Activated naive CD8-positive, alpha-beta T cell treated with anti-CD3 and anti-CD28 coated beads, Interleukin-2, amount 50 U/mL, for 24 hours (primary cell): ENCODE results near the gene BICRA.
"Not testable (repeated sequence)": the region's sequence is repeated elsewhere in the genome, so short reads cannot be mapped to it uniquely, and the experiment has no call there.

ENCODE experiments used
- ATAC-seq: fragments of 150-1000 bp; cut with Tn5 transposase; one replicate; pipeline ENCODE4 v1.10.0; 2021
- DNase-seq: peaks from one replicate; pipeline ENCODE4 v3.0.0; 2021
- H3K27ac Mint-ChIP-seq: one replicate; pipeline ENCODE4 v1.8.0; 2021; ENCODE audit warnings: mild to moderate bottlenecking, mixed read lengths
- H3K27me3 Mint-ChIP-seq: one replicate; pipeline ENCODE4 v1.8.0; 2021; ENCODE audit warnings: mixed read lengths
- H3K36me3 Mint-ChIP-seq: one replicate; pipeline ENCODE4 v1.8.0; 2021; ENCODE audit warnings: low read depth, mixed read lengths
- H3K4me1 Mint-ChIP-seq: one replicate; pipeline ENCODE4 v1.8.0; 2021; ENCODE audit warnings: mixed read lengths
- H3K4me3 Mint-ChIP-seq: one replicate; pipeline ENCODE4 v1.8.0; 2021; ENCODE audit warnings: mild to moderate bottlenecking, moderate library complexity, mixed read lengths
- H3K9me3 Mint-ChIP-seq: one replicate; pipeline ENCODE4 v1.8.0; 2021; ENCODE audit warnings: mixed read lengths

BICRA gene

GRCh38 chr19:47657719-47658118 is 48.8 kb downstream of the BICRA start:
- Mint-ChIP-seq H3K4me3 (no peak overlapping the region), H3K27me3 (no peaks in the 10 kb centered on the region), H3K36me3 (peaks cover 5% of the 10 kb centered on the region), H3K9me3 (no peaks in the 10 kb centered on the region), H3K4me1 (no peaks in the 10 kb centered on the region), H3K27ac (no peak overlapping the region)
- ATAC-seq (no peak), DNase-seq (no peak)

- Mint-ChIP-seq H3K36me3 (peaks cover 1% of the 10 kb centered on the region), H3K27ac (no peak overlapping the region), H3K9me3 (no peaks in the 10 kb centered on the region), H3K4me3 (no peak overlapping the region), H3K27me3 (no peaks in the 10 kb centered on the region), H3K4me1 (peaks cover 1% of the 10 kb centered on the region)
- ATAC-seq = no peak
- DNase-seq = no peak
Measured at GRCh38 chr19:47658431-47659348, 49.8 kb downstream of the BICRA start.

GRCh38 chr19:47660435-47660832 is 51.5 kb downstream of the BICRA start:
- ATAC-seq = no peak
- peaks cover 1% of the 10 kb centered on the region for H3K36me3 Mint-ChIP-seq
- no peaks in the 10 kb centered on the region for H3K27me3 Mint-ChIP-seq
- DNase-seq = no peak
- no peak overlapping the region for H3K27ac Mint-ChIP-seq
- no peaks in the 10 kb centered on the region for H3K9me3 Mint-ChIP-seq
- H3K4me1 Mint-ChIP-seq = peaks cover 4% of the 10 kb centered on the region
- no peak overlapping the region for H3K4me3 Mint-ChIP-seq

GRCh38 chr19:47661161-47661560 is 52.2 kb downstream of the BICRA start:
- H3K27me3 Mint-ChIP-seq = no peaks in the 10 kb centered on the region
- DNase-seq (no peak), ATAC-seq (no peak)
- no peak overlapping the region for H3K4me3 Mint-ChIP-seq
- H3K9me3 Mint-ChIP-seq = no peaks in the 10 kb centered on the region
- peaks cover 4% of the 10 kb centered on the region for H3K4me1 Mint-ChIP-seq
- H3K36me3 Mint-ChIP-seq = peaks cover 1% of the 10 kb centered on the region
- no peak overlapping the region for H3K27ac Mint-ChIP-seq

- DNase-seq = no peak
- H3K27me3 Mint-ChIP-seq = no peaks in the 10 kb centered on the region
- H3K27ac Mint-ChIP-seq = no peak overlapping the region
- no peaks in the 10 kb centered on the region for H3K9me3 Mint-ChIP-seq
- peaks cover 1% of the 10 kb centered on the region for H3K36me3 Mint-ChIP-seq
- H3K4me3 Mint-ChIP-seq = no peak overlapping the region
- no peak for ATAC-seq
- peaks cover 4% of the 10 kb centered on the region for H3K4me1 Mint-ChIP-seq
Measured at GRCh38 chr19:47661611-47662010, 52.7 kb downstream of the BICRA start.

GRCh38 chr19:47663435-47663910 is 54.5 kb downstream of the BICRA start:
- H3K4me1 Mint-ChIP-seq = peaks cover 4% of the 10 kb centered on the region
- DNase-seq (no peak), ATAC-seq (no peak)
- no peak overlapping the region for H3K4me3 Mint-ChIP-seq
- H3K27ac Mint-ChIP-seq = no peak overlapping the region
- no peaks in the 10 kb centered on the region for H3K27me3 Mint-ChIP-seq
- no peaks in the 10 kb centered on the region for H3K36me3 Mint-ChIP-seq
- H3K9me3 Mint-ChIP-seq = no peaks in the 10 kb centered on the region

GRCh38 chr19:47663911-47664771 is 55.2 kb downstream of the BICRA start:
- DNase-seq = no peak
- Mint-ChIP-seq H3K27ac (no peak overlapping the region), H3K9me3 (no peaks in the 10 kb centered on the region)

GRCh38 chr19:47668556-47668955 is 59.6 kb downstream of the BICRA start:
- not testable (repeated sequence) for ATAC-seq, H3K27me3 Mint-ChIP-seq, H3K4me3 Mint-ChIP-seq, H3K27ac Mint-ChIP-seq, H3K9me3 Mint-ChIP-seq, H3K4me1 Mint-ChIP-seq, DNase-seq, H3K36me3 Mint-ChIP-seq

More at GRCh38 chr19:47663911-47664771, 55.2 kb downstream of the BICRA start:
- no peak overlapping the region for H3K4me3 Mint-ChIP-seq
- peaks cover 4% of the 10 kb centered on the region for H3K4me1 Mint-ChIP-seq
- ATAC-seq = no peak
- H3K27me3 Mint-ChIP-seq = no peaks in the 10 kb centered on the region
- H3K36me3 Mint-ChIP-seq = no peaks in the 10 kb centered on the region

- no peak for ATAC-seq
- H3K9me3 Mint-ChIP-seq = no peaks in the 10 kb centered on the region
- H3K36me3 Mint-ChIP-seq = peaks cover 4% of the 10 kb centered on the region
- no peak for DNase-seq
- no peaks in the 10 kb centered on the region for H3K27me3 Mint-ChIP-seq
- no peak overlapping the region for H3K27ac Mint-ChIP-seq
- H3K4me1 Mint-ChIP-seq = no peaks in the 10 kb centered on the region
- H3K4me3 Mint-ChIP-seq = no peak overlapping the region
Measured at GRCh38 chr19:47670736-47671135, 61.8 kb downstream of the BICRA start.

- ATAC-seq = no peak
- Mint-ChIP-seq H3K4me1 (no peaks in the 10 kb centered on the region), H3K27ac (no peak overlapping the region), H3K9me3 (no peaks in the 10 kb centered on the region), H3K27me3 (no peaks in the 10 kb centered on the region), H3K4me3 (no peak overlapping the region), H3K36me3 (peaks cover 4% of the 10 kb centered on the region)
- no peak for DNase-seq
Measured at GRCh38 chr19:47671499-47671898, 62.6 kb downstream of the BICRA start.

- no peak overlapping the region for H3K27ac Mint-ChIP-seq
- no peaks in the 10 kb centered on the region for H3K9me3 Mint-ChIP-seq
- H3K36me3 Mint-ChIP-seq = peaks cover 6% of the 10 kb centered on the region
- H3K4me1 Mint-ChIP-seq = no peaks in the 10 kb centered on the region
- no peaks in the 10 kb centered on the region for H3K27me3 Mint-ChIP-seq
- no peak for ATAC-seq
- no peak overlapping the region for H3K4me3 Mint-ChIP-seq
- no peak for DNase-seq
Measured at GRCh38 chr19:47673426-47673825, 64.5 kb downstream of the BICRA start.

GRCh38 chr19:47674548-47674947 is 65.6 kb downstream of the BICRA start:
- H3K27ac Mint-ChIP-seq = peak overlapping the region; percentile 38
- H3K36me3 Mint-ChIP-seq = peaks cover 6% of the 10 kb centered on the region
- H3K9me3 Mint-ChIP-seq = no peaks in the 10 kb centered on the region
- no peaks in the 10 kb centered on the region for H3K27me3 Mint-ChIP-seq
- no peaks in the 10 kb centered on the region for H3K4me1 Mint-ChIP-seq
- no peak for DNase-seq
- no peak overlapping the region for H3K4me3 Mint-ChIP-seq
- ATAC-seq = no peak

- Mint-ChIP-seq H3K4me1 (no peaks in the 10 kb centered on the region), H3K4me3 (no peak overlapping the region), H3K27me3 (no peaks in the 10 kb centered on the region), H3K27ac (no peak overlapping the region), H3K9me3 (no peaks in the 10 kb centered on the region), H3K36me3 (peaks cover 6% of the 10 kb centered on the region)
- DNase-seq (no peak), ATAC-seq (no peak)
Measured at GRCh38 chr19:47675271-47675670, 66.3 kb downstream of the BICRA start.

- no peaks in the 10 kb centered on the region for H3K4me1 Mint-ChIP-seq
- no peak overlapping the region for H3K4me3 Mint-ChIP-seq
- H3K27ac Mint-ChIP-seq = no peak overlapping the region
- no peaks in the 10 kb centered on the region for H3K27me3 Mint-ChIP-seq
- DNase-seq (no peak), ATAC-seq (no peak)
- no peaks in the 10 kb centered on the region for H3K9me3 Mint-ChIP-seq
- peaks cover 4% of the 10 kb centered on the region for H3K36me3 Mint-ChIP-seq
Measured at GRCh38 chr19:47675859-47676258, 66.9 kb downstream of the BICRA start.

- no peak overlapping the region for H3K27ac Mint-ChIP-seq
- no peaks in the 10 kb centered on the region for H3K9me3 Mint-ChIP-seq
- no peak for DNase-seq
- no peak overlapping the region for H3K4me3 Mint-ChIP-seq
- ATAC-seq = no peak
- H3K4me1 Mint-ChIP-seq = no peaks in the 10 kb centered on the region
- H3K27me3 Mint-ChIP-seq = no peaks in the 10 kb centered on the region
- peaks cover 4% of the 10 kb centered on the region for H3K36me3 Mint-ChIP-seq
Measured at GRCh38 chr19:47676811-47677210, 67.9 kb downstream of the BICRA start.
